Stimulated activated CD4-positive, alpha-beta T cell treated with anti-CD3 and anti-CD28 coated beads, Interleukin-15, amount 100 ng/mL, for 24 hours (primary cell): Measurements from ENCODE around the gene SRSF3.
"Not testable (repeated sequence)": the region's sequence is repeated elsewhere in the genome, so short reads cannot be mapped to it uniquely, and the experiment has no call there.

Experiments used
- DNase-seq: peaks from one replicate; pipeline ENCODE4 v3.0.0-alpha.2; 2020

The SRSF3 gene

DNA sequence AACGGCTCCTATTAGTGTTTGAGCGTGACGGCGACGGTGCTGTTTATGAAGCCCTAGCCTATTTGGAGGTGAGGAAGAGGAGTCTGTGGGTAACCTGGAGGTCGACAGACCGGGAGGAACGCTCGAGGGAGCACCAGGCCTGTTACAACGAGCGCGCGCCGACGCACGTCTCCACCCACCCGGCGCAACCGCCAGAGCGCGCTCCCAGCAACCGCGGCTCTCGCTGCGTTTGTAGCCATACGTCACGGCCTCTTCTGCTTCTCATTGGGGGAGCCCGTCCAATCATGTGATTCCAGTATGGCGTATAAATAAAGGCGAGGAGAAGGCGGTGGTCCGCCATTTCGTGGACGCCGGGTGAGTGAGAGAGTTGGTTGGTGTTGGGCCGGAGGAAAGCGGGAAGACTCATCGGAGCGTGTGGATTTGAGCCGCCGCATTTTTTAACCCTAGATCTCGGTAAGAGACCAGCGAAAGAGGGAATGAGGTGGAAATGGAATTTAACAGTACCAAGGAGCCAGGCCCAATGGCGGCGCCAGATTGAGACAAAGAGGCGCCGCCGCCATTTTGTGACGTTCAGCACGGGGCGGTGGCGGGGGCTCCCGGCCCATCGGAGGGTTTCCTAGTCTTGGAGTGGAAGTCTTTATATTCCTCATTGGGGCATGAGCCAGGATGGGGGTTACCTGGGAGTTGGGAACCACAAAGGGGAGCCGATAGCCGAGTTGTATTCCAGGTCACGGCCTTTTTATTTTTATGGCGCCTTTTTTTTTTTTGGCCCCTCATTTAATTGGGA lies at the start of gene SRSF3:
Gene SRSF3 (plus strand): TSS at position 334 of the 787 bp plus-strand sequence. CDS start 2,401 bp downstream, outside the sequence.
- peak; percentile 96 for DNase-seq

DNA sequence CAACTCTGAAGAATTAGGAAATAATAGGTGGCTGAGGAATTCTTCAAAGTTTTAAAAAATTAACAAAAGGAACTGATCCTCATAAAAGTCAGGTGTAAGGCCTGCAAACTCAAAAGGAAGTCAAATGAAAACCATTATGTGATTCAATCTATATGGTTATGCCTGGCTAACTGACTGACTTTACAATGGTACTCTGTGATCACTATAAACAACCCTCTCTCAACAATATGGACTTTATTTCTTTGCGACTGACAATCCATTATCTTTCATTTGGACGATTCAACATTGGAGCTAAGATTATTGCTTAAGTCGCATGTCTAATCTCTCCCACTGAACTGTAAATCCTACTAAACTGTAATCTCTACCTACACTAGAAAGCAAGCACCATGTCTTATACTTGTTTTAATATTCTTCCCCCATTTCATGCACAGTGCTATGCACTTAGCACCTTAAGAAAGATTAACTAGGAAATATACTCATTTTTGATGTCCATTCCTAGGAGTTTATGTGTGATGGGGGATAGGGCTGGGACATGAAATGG lies 48.3 kb upstream of the SRSF3 start:
- DNase-seq: no peak

DNA sequence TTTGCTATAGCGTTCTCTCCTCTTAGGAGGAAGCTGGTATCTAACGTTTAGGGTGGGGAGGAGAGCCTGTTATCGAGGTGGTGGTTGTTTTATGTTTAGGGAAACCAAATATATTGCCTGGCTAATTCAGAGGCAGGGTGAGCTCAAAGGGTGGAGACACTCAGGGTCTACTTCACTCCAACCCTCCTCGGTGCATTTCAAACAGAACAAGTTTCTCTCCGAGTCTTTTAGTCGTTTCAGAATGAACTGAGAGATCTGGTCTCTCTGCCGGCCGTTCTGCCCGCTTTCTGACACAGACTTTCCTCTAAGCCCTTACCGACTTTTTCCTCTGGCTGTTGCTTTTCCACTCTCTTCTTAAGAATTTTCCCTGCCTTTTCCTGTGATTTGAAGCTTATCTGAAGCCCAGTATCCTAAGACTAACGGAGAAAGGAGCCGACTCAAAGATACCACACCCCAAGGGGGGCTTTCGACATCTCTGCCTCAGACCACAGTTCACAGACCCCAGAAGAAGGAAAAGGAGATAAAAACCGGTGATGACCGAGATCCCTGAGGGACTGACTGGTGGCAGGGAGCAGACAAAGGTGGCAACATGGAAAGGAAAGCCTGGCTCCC lies 47.7 kb upstream of the SRSF3 start:
- peak; percentile 40 for DNase-seq

DNA sequence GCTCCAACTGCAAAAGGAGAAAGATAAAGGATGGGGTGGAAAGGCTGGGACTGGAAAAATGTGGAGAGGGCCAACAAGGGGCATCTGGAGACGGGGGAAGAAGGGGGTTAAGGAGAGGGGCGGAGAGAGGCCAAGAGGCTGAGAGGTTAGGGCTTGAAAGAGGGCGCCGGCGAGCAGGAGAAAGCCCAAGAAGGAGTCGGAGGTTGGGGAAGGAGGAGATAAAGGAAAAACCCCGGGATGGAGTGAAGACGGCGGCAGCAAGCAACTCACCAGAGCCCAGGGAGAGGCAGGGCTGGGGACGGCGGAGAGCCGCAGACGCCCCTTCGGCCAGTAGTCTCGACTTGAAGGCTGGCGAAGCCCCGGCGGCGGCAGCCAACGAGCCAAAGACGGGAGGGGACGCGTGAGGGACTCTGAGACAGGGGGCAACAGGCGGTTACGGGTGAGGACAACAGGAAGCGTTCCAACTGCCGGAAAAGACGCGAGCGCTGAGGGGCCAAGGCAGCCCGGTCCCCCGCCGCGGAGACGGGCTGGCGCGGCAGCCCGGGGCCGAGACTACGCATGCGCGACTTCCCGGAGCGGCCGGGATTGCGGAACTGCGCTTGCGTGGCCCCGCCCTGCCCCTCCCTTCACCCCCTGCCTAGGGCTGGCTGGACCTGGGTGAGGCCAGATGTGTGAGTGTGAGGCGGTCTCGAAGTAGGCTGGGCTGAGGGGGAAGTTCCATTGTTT lies 47.1 kb upstream of the SRSF3 start, which contains the start of gene STK38:
Gene STK38 (minus strand): TSS at position 560 of the 726 bp plus-strand sequence. CDS start 7,277 bp downstream, outside the sequence.
- peak; percentile 95 for DNase-seq

DNA sequence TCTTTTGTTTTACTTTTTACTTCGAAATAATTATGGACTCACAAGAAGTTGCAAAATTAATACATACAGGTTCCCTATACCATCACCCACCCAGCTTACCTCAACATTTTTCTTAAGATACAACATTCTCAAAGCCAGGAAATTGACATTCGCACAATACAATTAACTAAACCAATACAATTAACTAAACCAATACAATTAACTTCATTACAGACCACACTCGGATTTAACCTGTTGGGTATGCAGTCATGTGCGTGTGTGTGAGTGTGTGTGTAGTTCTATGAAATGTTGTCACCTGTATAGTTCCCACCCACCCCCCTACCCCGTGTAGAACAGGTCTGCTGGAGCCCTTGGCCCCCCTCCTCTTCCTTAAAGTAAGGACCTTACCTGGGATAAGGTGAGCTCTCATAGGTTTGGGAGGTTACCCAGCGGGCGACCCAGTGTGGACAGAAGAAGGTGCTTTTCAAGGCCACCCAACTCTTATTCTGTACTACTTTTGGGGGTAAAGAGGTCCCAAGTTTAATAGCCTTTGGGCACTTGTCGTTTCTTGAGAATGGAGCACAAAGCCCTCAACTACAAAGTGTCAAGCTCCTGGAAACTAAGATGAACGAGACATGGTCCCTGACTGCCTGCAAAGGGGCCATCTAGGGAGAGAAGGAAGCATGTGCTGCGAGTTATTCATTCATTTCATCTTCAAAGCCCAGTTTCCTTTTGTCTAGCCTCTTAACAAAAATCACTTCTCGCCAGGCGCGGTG lies 46.3 kb upstream of the SRSF3 start:
- DNase-seq: peak; percentile 10

DNA sequence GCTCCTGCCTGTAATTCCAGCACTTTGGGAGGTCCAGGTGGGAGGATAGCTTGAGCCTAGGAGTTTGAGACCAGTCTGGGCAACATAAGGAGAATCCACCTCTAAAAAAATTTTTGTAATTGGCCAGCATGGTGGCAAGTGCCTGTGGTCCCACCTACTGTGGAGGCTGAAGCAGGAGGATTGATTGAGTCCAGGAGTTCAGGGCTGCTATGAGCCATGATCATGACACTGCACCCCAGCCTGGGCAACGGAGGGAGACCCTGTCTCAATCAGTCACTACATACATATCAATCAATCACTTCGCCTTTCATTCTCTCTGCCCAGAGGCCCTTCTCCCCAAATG lies 45.8 kb upstream of the SRSF3 start:
- DNase-seq: no peak

DNA sequence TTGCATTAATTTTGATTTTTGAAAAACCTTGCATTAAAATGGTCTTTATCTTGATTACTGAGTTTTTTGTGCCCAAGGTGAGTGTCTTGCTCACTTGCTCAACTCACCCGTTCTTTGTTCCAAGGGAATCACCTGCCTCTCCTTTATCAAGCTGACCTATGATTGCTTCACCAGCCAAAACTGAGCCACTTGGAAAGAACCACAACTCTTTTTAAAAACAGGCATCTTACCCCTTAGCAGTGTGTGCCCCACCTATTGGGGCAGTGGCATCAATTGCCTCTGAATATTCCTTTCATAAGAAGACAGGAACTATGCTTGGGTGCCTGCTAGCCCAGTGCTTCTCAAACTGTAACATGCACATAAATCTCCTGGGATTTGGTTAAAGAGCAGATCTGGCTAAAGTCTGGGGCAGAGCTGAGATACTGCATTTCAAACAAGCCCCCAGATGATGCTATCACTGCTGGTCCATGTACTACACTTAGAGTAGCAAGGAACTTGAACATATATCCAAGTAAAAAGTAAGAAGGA lies 43.6 kb upstream of the SRSF3 start:
- no peak for DNase-seq

DNA sequence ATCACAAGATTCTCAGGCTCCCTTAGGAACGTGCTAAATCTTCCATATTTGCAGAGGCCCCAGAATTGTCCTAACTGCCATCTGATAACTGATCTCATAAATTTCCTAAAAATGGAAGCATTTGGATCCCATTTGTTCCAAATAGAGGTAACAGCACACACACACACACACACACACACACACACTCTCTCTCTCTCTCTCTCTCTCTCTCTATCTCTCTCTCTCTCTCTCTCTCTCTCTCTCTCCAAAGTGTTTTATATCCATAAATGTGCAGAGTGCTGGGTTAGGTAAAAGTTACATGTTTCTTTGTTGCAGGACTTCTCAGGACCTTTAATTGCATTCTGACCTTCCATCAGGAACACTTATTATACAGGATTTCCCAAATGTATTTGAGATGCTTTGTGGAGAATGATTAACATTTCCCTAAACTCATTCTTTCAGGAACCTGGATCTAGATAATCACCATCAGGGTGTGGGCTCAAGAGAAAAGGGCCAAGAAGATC lies 38.4 kb upstream of the SRSF3 start:
- no peak for DNase-seq

DNA sequence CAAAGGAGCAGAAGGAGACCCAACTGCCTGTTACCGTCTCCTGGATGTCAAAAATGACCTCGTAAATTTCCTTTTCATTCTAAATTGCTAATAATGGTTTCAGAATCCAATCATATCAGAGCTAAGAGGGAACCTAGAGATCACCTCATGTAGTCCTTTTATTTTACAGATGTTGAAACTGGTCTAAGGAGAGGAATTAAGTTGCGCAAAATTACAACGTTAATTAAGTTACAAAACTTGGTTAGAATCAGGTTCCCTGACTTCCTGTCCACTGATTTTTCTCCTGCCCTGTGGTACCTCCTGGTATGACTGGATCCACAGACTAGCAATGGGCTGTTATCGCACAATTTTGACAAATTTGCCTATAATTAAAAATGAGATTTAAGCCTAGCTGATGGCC lies 37.9 kb upstream of the SRSF3 start:
- DNase-seq: no peak

DNA sequence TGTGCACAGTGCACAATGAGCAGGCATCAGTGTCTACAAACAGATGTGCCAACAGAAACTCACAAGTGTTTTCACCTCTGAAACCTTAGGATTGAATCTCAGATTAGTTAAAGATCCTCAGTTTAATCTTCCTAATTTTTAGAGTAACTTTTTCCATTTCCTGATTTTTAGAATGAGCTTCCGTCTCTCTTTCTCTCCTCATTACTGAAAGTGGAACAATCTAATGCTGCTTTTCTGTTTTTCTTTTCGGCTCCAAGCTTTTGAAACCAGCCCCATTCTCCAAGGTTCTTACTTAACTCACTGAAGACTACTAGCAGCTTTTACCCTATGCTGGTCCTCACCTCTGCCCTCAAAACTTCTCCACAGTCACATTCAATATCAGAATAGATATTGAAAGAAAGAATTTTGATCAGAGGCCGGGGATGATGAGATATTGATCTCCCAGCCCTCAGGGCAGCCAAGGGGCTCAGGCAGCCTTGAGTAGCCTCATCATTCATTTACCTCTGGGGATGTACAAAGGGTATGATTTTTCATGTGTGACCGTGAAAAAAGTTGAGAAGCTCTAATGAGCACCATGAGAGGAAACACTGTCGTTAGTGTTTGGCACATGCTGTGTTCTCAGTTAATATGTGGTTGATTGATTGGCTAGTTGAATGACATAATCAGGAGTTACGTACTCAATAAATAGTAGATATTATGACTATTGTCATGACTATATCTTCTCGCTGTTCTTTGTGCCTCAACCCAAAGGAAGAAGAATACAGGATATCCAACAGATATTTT lies 35.0 kb upstream of the SRSF3 start:
- no peak for DNase-seq

DNA sequence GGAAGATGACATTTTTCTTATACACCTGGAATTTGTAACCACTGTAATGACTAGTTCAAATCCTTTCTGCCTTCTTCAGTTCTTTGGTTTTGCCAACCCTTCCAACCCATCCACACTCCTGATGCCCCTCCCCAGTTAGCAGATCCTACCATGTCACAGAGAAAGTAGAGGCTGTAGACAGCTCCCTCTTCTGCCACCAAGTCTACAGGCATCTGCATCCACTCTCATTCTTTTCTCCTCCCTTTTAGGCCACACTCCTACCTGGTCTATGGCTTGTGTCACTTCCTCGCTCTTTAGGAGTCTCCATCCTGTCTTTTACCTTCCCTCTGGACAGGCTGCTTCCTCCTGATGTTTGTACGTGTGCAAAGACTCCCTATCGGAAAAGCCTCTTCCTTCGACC lies 33.3 kb upstream of the SRSF3 start:
- no peak for DNase-seq

DNA sequence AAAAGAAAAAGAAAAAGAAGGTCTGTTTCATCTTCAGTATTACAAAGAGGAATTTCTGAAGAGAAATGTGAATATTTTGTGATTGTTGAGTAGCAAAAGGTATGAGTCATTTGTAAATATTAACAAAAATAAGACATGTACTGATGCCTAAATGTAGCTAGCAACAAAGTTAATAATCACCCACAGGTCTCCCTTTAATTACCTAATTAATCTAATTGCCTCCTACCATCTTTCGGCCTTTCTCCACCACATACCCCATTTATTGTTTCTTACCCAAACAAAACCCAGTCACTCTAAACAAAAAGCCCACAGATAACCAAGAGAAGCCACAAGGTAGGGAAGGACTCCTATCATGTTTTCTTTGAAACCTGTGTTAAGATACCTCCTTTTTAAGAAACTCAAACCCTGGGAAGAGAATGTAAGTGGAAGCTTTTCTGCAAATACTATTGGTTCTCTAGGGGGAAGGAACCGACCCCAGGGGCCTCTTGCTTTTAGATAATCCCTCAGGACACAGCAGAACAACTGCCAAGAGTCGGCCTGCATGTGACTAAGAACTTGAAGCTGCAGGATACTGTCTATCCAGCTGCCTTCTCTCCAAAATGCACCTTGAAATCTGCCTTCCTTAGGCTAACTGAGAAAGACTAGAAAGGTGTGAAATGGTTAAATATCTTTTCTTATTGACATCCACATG lies 30.8 kb upstream of the SRSF3 start:
- DNase-seq: no peak

DNA sequence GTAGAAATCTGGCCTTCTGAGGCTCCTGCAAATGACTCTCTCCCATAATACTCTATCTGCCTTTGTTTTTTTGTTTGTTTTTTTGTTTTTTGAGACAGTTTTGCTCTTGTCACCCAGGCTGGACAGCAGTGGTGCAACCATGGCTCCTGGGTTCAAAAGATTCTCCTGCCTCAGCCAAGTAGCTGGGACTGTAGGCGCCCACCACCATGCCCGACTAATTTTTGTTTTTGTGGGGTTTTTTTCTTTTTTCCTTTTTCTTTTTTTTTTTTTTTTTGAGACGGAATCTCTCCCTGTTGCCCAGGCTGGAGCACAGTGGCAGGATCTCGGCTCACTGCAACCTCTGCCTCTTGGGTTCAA lies 30.3 kb upstream of the SRSF3 start:
- no peak for DNase-seq

DNA sequence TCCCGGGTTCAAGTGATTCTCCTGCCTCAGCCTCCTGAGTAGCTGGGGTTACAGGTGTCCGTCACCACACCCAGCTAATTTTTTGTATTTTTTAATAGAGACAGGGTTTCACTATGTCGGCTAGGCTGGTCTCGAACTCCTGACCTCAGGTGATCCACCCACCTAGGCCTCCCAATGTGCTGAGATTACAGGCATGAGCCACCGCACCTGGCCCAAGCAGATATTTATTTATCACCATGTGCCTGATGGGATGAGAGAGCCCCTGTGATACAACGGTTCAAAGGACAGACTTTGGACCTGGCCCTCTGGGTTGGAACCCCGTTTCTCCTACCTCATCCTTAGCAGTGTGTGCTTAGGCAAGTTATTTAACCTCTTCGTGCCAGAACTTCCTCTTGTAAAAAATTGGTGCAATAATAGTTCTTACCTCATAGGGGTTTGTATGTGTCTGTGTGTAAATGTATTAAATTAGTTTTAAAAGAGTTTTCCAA lies 27.7 kb upstream of the SRSF3 start:
- no peak for DNase-seq

DNA sequence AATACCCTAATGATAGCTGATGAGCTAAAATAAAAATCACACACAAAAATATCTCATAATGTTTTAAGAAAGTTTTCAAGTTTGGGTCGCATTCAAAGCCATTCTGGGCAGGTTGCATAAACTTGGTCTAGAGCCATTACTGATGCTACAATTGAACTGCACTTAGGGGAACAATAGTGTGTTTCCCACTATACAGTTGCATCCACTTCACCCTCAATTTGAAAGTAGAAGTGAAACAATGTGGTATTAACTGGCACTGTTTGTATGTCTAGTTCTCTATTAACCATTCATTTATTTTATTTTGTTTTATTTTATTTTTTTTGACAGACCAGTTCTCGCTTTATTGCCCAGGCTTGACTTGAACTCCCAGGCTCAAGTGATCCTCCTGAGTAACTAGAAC lies 23.9 kb upstream of the SRSF3 start:
- no peak for DNase-seq

DNA sequence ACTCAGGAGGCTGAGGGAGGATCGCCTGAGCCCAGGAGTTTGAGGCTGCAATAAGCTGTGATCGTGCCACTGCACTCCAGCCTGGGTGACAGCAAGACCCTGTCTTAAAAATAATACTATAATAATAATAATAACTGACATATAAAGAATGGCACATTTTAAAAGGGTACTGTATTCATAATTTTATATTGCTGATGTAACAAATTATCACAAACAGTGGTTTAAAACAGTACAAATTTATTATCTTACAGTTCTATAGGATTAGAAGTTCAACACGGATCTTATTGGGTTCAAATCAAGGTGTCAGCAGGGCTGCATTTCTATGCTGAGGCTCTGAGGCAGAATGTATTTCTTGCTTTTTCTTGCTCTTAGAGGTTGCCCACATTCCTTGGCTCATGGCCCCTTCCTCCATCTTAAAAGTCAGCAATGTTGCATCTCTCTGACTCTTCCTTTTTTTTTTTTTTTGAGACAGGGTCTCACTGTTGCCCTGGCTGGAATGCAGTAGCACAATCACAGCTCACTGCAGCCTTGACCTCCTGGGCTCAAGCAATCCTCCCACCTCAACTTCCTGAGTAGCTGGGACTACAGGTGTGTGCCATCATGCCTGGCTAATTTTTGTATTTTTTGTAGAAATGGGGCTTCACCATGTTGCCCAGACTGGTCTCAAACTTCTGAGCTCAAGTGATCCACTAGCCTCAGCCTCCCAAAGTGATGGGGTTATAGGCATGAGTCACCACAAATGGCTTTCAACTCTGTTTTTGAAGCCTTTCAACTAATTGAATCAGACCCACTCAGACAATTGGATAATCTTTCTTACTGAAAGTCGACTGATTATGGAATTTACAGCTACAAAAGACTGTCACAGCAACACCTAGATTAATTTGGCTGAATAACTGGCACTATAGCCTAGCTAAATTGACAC lies 22.8 kb upstream of the SRSF3 start:
- no peak for DNase-seq

DNA sequence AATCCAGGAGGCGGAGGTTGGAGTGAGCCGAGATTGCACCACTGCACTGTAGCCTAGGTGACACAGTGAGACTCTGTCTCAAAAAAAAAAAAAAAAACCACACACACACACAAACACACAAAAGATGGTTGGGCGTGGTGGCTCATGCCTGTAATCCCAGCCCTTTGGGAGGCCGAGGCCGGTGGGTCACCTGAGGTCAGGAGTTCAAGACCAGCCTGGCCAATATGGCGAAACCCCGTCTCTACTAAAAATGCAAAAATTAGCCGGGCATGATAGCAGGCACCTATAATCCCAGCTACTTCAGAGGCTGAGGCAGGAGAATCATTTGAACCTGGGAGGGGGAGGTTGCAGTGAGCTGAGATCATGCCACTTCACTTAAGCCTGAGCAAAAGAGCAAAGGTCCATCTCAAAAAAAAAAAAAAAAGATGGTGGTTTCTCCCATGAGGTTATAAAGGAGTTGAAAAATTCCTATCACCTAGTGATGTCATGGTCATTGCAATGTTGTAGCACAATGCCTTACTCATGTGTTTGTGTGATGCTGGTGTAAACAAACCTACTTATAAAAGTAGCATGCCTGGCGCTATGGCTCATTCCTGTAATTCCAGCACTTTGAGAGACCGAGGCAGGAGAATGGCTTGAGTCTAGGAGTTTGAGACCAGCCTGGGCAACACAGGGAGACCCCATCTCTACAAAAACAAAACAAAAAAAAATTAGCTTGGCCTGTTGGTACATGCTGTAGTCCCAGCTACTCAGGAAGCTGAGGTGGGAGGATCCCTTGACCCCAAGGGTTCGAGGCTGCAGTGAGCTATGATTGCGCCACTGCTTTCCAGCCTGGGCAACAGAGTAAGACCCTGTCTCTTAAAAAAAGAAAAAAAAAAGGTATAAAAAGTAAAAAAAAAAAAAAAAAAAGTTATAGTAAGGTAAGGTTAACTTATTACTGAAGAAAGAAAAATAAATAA lies 21.5 kb upstream of the SRSF3 start:
- not testable (repeated sequence) for DNase-seq

DNA sequence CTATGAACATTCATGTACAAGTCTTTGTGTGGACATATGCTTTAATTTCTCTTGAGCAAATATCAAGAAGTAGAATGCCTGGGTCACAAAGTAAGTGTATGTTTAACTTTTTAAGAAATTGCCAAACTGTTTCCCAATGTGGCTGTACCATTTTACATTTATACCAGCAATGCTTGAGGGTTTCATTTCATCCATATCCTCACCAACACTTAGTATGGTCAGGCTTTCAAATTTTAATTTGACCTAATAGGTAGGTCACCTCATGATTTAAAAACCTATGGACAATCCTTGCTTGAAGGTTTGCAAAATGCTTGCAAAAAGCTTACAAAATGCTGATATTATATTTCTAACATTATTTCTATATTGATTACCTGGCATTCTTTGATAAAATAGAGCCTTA lies 19.5 kb upstream of the SRSF3 start:
- DNase-seq: no peak

DNA sequence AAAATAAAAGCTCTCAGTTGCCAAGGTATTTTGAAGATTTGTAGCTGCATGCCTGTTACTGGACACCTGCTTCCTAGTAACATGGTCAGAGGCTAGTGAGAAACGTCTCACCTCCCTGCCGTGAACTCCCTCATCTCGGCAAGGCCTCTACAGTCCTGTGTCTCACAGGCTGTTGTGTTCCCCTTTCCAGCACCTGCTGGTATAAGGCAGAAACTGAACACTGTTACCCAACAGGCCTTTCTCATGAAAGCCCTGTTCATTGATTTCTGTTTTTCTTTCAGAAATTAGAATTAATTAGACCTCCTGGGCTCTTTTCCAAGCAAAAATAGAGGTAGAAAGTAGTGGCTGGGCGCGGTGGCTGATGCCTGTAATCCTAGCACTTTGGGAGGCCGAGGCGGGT lies 17.6 kb upstream of the SRSF3 start:
- DNase-seq: no peak
